ENCODE results near the gene CIBAR2. TPM values are rescaled to one million over a fixed set of nuclear protein-coding genes. Genes with fewer than 3 reads are reported as not detected.

Gene CIBAR2
- total RNA-seq, 1 experiment from 2014 or later, result not detected

DNA sequence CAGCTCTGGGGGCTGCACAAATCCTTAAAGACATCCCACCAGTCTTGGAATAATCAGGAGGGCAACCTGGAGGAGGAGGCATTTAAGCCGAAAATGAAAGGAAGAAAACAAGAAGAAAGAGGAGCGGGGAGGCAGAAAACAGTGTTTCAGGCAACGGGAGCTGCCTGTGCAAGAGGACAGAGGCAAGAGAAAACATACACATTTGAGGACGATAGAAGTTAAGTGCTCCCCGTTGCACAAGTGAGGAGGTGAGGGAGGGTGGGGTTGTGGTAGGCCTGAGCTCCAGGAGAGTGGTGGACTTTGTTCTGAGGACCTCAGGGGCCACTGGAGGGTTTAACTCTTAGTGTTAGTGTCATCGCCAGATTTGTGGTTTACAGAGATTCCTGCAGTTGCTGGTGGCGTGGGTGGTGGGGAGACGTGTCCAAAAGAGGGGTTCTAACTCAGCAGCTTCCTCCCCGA, 27.6 kb upstream of the CIBAR2 start:
- Histone ChIP-seq H3T11ph (ENCODE audit: low read length) (no peak overlapping the region), H3K79me2 (ENCODE audit: insufficient read depth, low read length) (no peaks in the 10 kb centered on the region), H3K27ac (ENCODE audit: insufficient read length, low read depth, low read length) (no peak overlapping the region), H3K23ac (ENCODE audit: insufficient read length, low read depth, low read length) (no peak overlapping the region), H3K4me1 (ENCODE audit: insufficient read depth, low read length) (no peaks in the 10 kb centered on the region), H3K4me2 (ENCODE audit: insufficient read depth, insufficient read length, low read length) (no peak overlapping the region), H2BK120ac (ENCODE audit: low read depth, low read length, poor library complexity, severe bottlenecking) (no peak overlapping the region), H3K56ac (ENCODE audit: insufficient read length, low read depth, low read length) (no peak overlapping the region), H3K14ac (ENCODE audit: insufficient read depth, low read length) (no peak overlapping the region), H3K27me3 (ENCODE audit: insufficient read depth, low read length) (no peaks in the 10 kb centered on the region), H2AK5ac (ENCODE audit: insufficient read length, low read length) (no peak overlapping the region), H2BK12ac (ENCODE audit: insufficient read length, low read depth, low read length) (no peak overlapping the region), H3K9ac (ENCODE audit: extremely low read depth, insufficient read length, low read length) (no peak overlapping the region), H3K79me1 (ENCODE audit: insufficient read depth, low read depth, low read length, poor library complexity, severe bottlenecking) (no peaks in the 10 kb centered on the region), H4K5ac (ENCODE audit: insufficient read length, low read depth, low read length) (no peak overlapping the region), H4K91ac (ENCODE audit: insufficient read length, low read depth, low read length) (no peak overlapping the region), H2BK5ac (ENCODE audit: insufficient read length, low read length) (no peak overlapping the region), H2BK15ac (ENCODE audit: low read depth, low read length) (no peak overlapping the region), H2BK20ac (ENCODE audit: low read depth, low read length, poor library complexity, severe bottlenecking) (no peak overlapping the region), H3K18ac (ENCODE audit: insufficient read length, low read depth, low read length) (no peak overlapping the region), H3K4ac (ENCODE audit: low read depth, low read length) (no peak overlapping the region), H3K9me3 (ENCODE audit: control insufficient read depth, low read depth, low read length) (no peaks in the 10 kb centered on the region), H2AFZ (ENCODE audit: low read length) (no peak overlapping the region), H4K8ac (replicated peaks; ENCODE audit: insufficient read length, low read depth, low read length) (no peak overlapping the region), H4K20me1 (ENCODE audit: control insufficient read depth, insufficient read depth, insufficient read length) (no peaks in the 10 kb centered on the region), H3K23me2 (ENCODE audit: insufficient read length, low read depth, low read length, poor library complexity, severe bottlenecking) (no peaks in the 10 kb centered on the region)
- TF ChIP-seq, protein P1, sequence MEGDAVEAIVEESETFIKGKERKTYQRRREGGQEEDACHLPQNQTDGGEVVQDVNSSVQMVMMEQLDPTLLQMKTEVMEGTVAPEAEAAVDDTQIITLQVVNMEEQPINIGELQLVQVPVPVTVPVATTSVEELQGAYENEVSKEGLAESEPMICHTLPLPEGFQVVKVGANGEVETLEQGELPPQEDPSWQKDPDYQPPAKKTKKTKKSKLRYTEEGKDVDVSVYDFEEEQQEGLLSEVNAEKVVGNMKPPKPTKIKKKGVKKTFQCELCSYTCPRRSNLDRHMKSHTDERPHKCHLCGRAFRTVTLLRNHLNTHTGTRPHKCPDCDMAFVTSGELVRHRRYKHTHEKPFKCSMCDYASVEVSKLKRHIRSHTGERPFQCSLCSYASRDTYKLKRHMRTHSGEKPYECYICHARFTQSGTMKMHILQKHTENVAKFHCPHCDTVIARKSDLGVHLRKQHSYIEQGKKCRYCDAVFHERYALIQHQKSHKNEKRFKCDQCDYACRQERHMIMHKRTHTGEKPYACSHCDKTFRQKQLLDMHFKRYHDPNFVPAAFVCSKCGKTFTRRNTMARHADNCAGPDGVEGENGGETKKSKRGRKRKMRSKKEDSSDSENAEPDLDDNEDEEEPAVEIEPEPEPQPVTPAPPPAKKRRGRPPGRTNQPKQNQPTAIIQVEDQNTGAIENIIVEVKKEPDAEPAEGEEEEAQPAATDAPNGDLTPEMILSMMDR (conservative IDR thresholded peaks at IDR 0.05), result no peak
- Mint-ChIP-seq H3K4me3 (no peak overlapping the region), H3K4me1 (peaks cover 8 to 21% of the 10 kb centered on the region in 2 experiments), H3K27me3 (ENCODE audit: low read depth) (peaks cover 21% of the 10 kb centered on the region), H3K36me3 (ENCODE audit: insufficient read depth in 1 of 3, low read depth in 3 of 3) (no peaks in the 10 kb centered on the region), H3K9me3 (peaks cover 0 to 3% of the 10 kb centered on the region in 2 experiments; a peak in 2 of 5 replicates), H3K27ac (peak overlapping the region in 1 of 3 experiments; percentile 23; a peak in 2 of 7 replicates)
- no peak for DNase-seq
- no CpG with 5 or more reads among the region's 9 CpGs for WGBS (ENCODE audit: extremely low coverage, insufficient read length, low lambda C conversion rate)

All from H9 (cell line).